ENCODE measurements around the gene ARHGAP29. TPM values are rescaled to one million over a fixed set of nuclear protein-coding genes. Genes with fewer than 3 reads are reported as not detected.

ARHGAP29 gene
- total and polyA plus RNA-seq, 2 experiments from 2014 or later: 4.6 to 6.9 TPM

DNA sequence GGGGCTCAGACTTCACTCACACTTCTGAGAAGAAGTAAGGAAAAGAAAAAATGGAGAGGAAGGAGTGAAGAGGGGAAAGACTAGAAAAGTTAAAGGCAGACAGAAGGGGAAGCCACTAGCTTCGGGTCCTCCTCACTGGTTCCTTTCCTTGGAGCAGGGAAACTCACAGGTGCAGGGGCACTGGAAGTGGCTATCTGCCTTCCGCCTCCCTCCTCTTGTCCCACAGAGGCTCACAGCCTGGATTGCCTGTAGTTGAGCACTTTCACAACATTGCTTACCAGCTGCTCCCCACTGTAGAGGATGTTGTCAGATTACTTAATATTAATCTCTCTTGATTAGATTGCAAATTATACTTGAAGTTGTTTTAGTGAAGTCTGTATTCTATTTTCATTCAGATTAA lies 94.8 kb downstream of the ARHGAP29 start:
- Histone ChIP-seq H3K4me1 (ENCODE audit: insufficient read depth) (no peaks in the 10 kb centered on the region; the same call in 1 of the 2 replicates), H3F3A (replicated peaks; ENCODE audit: low read depth) (no peaks in the 10 kb centered on the region), H3K36me3 (ENCODE audit: insufficient read depth) (no peaks in the 10 kb centered on the region), H3K4me3 (no peak overlapping the region), H3K4me2 (no peak overlapping the region), H3K27me3 (ENCODE audit: insufficient read depth) (no peaks in the 10 kb centered on the region), H3K79me2 (replicated peaks; ENCODE audit: insufficient read depth) (no peaks in the 10 kb centered on the region), H3K27ac (ENCODE audit: low read depth) (no peak overlapping the region), H4K20me1 (replicated peaks; ENCODE audit: insufficient read depth) (no peaks in the 10 kb centered on the region), H3K9me2 (ENCODE audit: insufficient read depth) (no peaks in the 10 kb centered on the region), H2AFZ (peak overlapping the region; percentile 78)
- Mint-ChIP-seq H3K36me3 (ENCODE audit: low read depth) (no peaks in the 10 kb centered on the region), H3K4me3 (no peak overlapping the region), H3K4me1 (peaks cover 13% of the 10 kb centered on the region), H3K27ac (no peak overlapping the region), H3K9me3 (no peaks in the 10 kb centered on the region), H3K27me3 (ENCODE audit: insufficient read depth, low read depth, poor library complexity) (no peaks in the 10 kb centered on the region)
- ATAC-seq (peak; percentile 54), DNase-seq (ENCODE audit: low spot score) (no peak)
- TF ChIP-seq POLR2AphosphoS5 (IDR thresholded peaks at IDR 0.05; ENCODE audit: low read depth) (no peak), NANOG (IDR thresholded peaks at IDR 0.05; ENCODE audit: borderline replicate concordance) (no peak), EZH2phosphoT487 (IDR thresholded peaks at IDR 0.05; ENCODE audit: unreplicated experiment) (no peak), EZH2 (IDR thresholded peaks at IDR 0.05; ENCODE audit: low read depth, unreplicated experiment) (no peak), ZNF114 (CRISPR knock-in tag; IDR thresholded peaks at IDR 0.05) (no peak), STAT1 (IDR thresholded peaks at IDR 0.05; ENCODE audit: unreplicated experiment) (no peak), CREB1 (CRISPR knock-in tag; IDR thresholded peaks at IDR 0.05; ENCODE audit: low read depth) (no peak), ZNF331 (CRISPR knock-in tag; IDR thresholded peaks at IDR 0.05; ENCODE audit: low read depth) (no peak), JUNB (IDR thresholded peaks at IDR 0.05; ENCODE audit: unreplicated experiment) (no peak)
- TF ChIP-seq, protein P1, sequence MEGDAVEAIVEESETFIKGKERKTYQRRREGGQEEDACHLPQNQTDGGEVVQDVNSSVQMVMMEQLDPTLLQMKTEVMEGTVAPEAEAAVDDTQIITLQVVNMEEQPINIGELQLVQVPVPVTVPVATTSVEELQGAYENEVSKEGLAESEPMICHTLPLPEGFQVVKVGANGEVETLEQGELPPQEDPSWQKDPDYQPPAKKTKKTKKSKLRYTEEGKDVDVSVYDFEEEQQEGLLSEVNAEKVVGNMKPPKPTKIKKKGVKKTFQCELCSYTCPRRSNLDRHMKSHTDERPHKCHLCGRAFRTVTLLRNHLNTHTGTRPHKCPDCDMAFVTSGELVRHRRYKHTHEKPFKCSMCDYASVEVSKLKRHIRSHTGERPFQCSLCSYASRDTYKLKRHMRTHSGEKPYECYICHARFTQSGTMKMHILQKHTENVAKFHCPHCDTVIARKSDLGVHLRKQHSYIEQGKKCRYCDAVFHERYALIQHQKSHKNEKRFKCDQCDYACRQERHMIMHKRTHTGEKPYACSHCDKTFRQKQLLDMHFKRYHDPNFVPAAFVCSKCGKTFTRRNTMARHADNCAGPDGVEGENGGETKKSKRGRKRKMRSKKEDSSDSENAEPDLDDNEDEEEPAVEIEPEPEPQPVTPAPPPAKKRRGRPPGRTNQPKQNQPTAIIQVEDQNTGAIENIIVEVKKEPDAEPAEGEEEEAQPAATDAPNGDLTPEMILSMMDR (conservative IDR thresholded peaks at IDR 0.05; ENCODE audit: low read depth in 2 of 2): no peak
- TF ChIP-seq, protein P2, sequence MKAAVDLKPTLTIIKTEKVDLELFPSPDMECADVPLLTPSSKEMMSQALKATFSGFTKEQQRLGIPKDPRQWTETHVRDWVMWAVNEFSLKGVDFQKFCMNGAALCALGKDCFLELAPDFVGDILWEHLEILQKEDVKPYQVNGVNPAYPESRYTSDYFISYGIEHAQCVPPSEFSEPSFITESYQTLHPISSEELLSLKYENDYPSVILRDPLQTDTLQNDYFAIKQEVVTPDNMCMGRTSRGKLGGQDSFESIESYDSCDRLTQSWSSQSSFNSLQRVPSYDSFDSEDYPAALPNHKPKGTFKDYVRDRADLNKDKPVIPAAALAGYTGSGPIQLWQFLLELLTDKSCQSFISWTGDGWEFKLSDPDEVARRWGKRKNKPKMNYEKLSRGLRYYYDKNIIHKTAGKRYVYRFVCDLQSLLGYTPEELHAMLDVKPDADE (IDR thresholded peaks at IDR 0.05): no peak
- TF ChIP-seq, protein P3, sequence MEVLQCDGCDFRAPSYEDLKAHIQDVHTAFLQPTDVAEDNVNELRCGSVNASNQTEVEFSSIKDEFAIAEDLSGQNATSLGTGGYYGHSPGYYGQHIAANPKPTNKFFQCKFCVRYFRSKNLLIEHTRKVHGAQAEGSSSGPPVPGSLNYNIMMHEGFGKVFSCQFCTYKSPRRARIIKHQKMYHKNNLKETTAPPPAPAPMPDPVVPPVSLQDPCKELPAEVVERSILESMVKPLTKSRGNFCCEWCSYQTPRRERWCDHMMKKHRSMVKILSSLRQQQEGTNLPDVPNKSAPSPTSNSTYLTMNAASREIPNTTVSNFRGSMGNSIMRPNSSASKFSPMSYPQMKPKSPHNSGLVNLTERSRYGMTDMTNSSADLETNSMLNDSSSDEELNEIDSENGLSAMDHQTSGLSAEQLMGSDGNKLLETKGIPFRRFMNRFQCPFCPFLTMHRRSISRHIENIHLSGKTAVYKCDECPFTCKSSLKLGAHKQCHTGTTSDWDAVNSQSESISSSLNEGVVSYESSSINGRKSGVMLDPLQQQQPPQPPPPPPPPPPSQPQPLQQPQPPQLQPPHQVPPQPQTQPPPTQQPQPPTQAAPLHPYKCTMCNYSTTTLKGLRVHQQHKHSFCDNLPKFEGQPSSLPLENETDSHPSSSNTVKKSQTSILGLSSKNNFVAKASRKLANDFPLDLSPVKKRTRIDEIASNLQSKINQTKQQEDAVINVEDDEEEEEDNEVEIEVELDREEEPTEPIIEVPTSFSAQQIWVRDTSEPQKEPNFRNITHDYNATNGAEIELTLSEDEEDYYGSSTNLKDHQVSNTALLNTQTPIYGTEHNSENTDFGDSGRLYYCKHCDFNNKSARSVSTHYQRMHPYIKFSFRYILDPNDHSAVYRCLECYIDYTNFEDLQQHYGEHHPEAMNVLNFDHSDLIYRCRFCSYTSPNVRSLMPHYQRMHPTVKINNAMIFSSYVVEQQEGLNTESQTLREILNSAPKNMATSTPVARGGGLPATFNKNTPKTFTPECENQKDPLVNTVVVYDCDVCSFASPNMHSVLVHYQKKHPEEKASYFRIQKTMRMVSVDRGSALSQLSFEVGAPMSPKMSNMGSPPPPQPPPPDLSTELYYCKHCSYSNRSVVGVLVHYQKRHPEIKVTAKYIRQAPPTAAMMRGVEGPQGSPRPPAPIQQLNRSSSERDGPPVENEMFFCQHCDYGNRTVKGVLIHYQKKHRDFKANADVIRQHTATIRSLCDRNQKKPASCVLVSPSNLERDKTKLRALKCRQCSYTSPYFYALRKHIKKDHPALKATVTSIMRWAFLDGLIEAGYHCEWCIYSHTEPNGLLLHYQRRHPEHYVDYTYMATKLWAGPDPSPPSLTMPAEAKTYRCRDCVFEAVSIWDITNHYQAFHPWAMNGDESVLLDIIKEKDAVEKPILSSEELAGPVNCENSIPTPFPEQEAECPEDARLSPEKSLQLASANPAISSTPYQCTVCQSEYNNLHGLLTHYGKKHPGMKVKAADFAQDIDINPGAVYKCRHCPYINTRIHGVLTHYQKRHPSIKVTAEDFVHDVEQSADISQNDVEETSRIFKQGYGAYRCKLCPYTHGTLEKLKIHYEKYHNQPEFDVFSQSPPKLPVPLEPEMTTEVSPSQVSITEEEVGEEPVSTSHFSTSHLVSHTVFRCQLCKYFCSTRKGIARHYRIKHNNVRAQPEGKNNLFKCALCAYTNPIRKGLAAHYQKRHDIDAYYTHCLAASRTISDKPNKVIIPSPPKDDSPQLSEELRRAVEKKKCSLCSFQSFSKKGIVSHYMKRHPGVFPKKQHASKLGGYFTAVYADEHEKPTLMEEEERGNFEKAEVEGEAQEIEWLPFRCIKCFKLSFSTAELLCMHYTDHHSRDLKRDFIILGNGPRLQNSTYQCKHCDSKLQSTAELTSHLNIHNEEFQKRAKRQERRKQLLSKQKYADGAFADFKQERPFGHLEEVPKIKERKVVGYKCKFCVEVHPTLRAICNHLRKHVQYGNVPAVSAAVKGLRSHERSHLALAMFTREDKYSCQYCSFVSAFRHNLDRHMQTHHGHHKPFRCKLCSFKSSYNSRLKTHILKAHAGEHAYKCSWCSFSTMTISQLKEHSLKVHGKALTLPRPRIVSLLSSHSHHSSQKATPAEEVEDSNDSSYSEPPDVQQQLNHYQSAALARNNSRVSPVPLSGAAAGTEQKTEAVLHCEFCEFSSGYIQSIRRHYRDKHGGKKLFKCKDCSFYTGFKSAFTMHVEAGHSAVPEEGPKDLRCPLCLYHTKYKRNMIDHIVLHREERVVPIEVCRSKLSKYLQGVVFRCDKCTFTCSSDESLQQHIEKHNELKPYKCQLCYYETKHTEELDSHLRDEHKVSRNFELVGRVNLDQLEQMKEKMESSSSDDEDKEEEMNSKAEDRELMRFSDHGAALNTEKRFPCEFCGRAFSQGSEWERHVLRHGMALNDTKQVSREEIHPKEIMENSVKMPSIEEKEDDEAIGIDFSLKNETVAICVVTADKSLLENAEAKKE (CRISPR knock-in tag; IDR thresholded peaks at IDR 0.05): no peak
- TF ChIP-seq, protein P4, sequence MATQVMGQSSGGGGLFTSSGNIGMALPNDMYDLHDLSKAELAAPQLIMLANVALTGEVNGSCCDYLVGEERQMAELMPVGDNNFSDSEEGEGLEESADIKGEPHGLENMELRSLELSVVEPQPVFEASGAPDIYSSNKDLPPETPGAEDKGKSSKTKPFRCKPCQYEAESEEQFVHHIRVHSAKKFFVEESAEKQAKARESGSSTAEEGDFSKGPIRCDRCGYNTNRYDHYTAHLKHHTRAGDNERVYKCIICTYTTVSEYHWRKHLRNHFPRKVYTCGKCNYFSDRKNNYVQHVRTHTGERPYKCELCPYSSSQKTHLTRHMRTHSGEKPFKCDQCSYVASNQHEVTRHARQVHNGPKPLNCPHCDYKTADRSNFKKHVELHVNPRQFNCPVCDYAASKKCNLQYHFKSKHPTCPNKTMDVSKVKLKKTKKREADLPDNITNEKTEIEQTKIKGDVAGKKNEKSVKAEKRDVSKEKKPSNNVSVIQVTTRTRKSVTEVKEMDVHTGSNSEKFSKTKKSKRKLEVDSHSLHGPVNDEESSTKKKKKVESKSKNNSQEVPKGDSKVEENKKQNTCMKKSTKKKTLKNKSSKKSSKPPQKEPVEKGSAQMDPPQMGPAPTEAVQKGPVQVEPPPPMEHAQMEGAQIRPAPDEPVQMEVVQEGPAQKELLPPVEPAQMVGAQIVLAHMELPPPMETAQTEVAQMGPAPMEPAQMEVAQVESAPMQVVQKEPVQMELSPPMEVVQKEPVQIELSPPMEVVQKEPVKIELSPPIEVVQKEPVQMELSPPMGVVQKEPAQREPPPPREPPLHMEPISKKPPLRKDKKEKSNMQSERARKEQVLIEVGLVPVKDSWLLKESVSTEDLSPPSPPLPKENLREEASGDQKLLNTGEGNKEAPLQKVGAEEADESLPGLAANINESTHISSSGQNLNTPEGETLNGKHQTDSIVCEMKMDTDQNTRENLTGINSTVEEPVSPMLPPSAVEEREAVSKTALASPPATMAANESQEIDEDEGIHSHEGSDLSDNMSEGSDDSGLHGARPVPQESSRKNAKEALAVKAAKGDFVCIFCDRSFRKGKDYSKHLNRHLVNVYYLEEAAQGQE (IDR thresholded peaks at IDR 0.05; ENCODE audit: unreplicated experiment): no peak

Measured in GM23338 (cell line).